Measurements from ENCODE around the gene MOK.

DNA sequence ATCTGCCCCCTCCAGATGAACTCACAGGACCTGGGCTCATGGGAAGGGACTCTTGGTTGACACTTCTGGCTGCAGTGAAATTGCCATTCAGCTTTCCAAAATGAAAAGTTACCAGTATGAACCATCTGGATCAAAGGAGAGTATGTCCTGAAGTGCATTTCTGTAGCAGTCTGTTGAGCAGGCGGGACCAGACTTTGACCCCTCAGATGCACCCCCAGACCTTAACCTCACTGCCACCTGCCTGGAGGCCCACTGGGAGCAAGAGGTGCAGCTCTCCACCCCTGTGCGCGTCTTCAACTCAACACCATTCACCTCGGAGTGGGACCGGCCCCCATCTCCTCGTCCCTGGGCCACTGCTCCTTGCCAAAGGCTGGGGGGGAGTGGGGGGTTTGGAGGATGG is 55.0 kb downstream of the MOK start:
- TF ChIP-seq, protein P1, sequence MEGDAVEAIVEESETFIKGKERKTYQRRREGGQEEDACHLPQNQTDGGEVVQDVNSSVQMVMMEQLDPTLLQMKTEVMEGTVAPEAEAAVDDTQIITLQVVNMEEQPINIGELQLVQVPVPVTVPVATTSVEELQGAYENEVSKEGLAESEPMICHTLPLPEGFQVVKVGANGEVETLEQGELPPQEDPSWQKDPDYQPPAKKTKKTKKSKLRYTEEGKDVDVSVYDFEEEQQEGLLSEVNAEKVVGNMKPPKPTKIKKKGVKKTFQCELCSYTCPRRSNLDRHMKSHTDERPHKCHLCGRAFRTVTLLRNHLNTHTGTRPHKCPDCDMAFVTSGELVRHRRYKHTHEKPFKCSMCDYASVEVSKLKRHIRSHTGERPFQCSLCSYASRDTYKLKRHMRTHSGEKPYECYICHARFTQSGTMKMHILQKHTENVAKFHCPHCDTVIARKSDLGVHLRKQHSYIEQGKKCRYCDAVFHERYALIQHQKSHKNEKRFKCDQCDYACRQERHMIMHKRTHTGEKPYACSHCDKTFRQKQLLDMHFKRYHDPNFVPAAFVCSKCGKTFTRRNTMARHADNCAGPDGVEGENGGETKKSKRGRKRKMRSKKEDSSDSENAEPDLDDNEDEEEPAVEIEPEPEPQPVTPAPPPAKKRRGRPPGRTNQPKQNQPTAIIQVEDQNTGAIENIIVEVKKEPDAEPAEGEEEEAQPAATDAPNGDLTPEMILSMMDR (IDR thresholded peaks at IDR 0.05) = no peak
- TF ChIP-seq EP300 (IDR thresholded peaks at IDR 0.05; ENCODE audit: low read depth) = no peak
